Smooth muscle cell (in vitro differentiated cells): ENCODE results near the gene HTRA3. TPM values are rescaled to one million over a fixed set of nuclear protein-coding genes. Genes with fewer than 3 reads are reported as not detected.

Experiments used
- DNase-seq: peaks from one replicate; lab custom pipeline; 2025; ENCODE audit not compliant: unreplicated experiment; lab: John Stamatoyannopoulos, UW
- H2AFZ ChIP-seq: fragments of 200-600 bp; sonication (generic); 2 replicates; pipeline ENCODE4 v1.6.0; 2016; ENCODE audit warnings: antibody characterized with exemption, low read depth, mild to moderate bottlenecking
- H3F3A ChIP-seq: fragments of 200-600 bp; sonication (generic); 2 replicates; pipeline ENCODE4 v1.6.0; 2017; ENCODE audit warnings: antibody characterized with exemption, low read depth
- H3K27ac ChIP-seq: fragments of 200-600 bp; sonication (generic); 2 replicates; pipeline ENCODE4 v1.5.1; 2016; ENCODE audit warnings: low read depth, mild to moderate bottlenecking
- H3K27me3 ChIP-seq: fragments of 200-600 bp; sonication (generic); 2 replicates; pipeline ENCODE4 v1.6.1; 2016; ENCODE audit warnings: low read depth, mild to moderate bottlenecking
- H3K36me3 ChIP-seq: fragments of 200-600 bp; sonication (generic); 2 replicates; pipeline ENCODE4 v1.5.1; 2016; ENCODE audit warnings: low read depth
- H3K4me1 ChIP-seq: fragments of 200-600 bp; sonication (generic); 2 replicates; pipeline ENCODE4 v1.5.1; 2016; ENCODE audit warnings: low read depth
- H3K4me2 ChIP-seq: fragments of 200-600 bp; sonication (generic); 2 replicates; pipeline ENCODE4 v1.6.0; 2016; ENCODE audit warnings: mild to moderate bottlenecking
- H3K4me3 ChIP-seq: fragments of 200-600 bp; sonication (generic); 2 replicates; pipeline ENCODE4 v1.5.1; 2016; ENCODE audit warnings: mild to moderate bottlenecking
- H3K79me2 ChIP-seq: fragments of 200-600 bp; sonication (generic); 2 replicates; pipeline ENCODE4 v1.6.0; 2016; ENCODE audit warnings: low read depth, mild to moderate bottlenecking
- H3K9ac ChIP-seq: fragments of 200-600 bp; sonication (generic); 2 replicates; pipeline ENCODE4 v1.6.0; 2016; ENCODE audit warnings: low read depth
- H3K9me3 ChIP-seq: fragments of 200-600 bp; sonication (generic); replicated peaks from 2 replicates; pipeline ENCODE4 v1.5.1; 2016; ENCODE audit warnings: low read depth
- H4K20me1 ChIP-seq: fragments of 200-600 bp; sonication (generic); 2 replicates; pipeline ENCODE4 v1.6.0; 2016; ENCODE audit warnings: low read depth
- WGBS: methylation state at CpG from one replicate; pipeline ENCODE4 v1.1.7; 2016; ENCODE audit warnings: low lambda C conversion rate; 5-methylcytosine and 5-hydroxymethylcytosine counted together
- polyA plus RNA-seq: library from polyadenylated mRNA; unstranded; fragments of >200 nt; fragmentation: Nextera tagmentation; extraction: Ambion mirVana; gene quantifications from 2 replicates; pipeline ENCODE4 v1.2.1, GENCODE V29; 2016
- total RNA-seq: library from RNA; depleted of rRNA; stranded (reverse); fragments of >200 nt; gene quantifications from 2 replicates; pipeline ENCODE4 v1.2.3, GENCODE V29; 2014
- TF ChIP-seq, protein P1 (sequence below): fragments of 200-600 bp; sonication (generic); IDR thresholded peaks from 2 replicates; pipeline ENCODE4 v1.5.1; 2017; ENCODE audit warnings: borderline replicate concordance, mild to moderate bottlenecking, antibody characterized with exemption; ENCODE audit not compliant: insufficient read depth, poor library complexity, severe bottlenecking

The HTRA3 gene
- total and polyA plus RNA-seq, 2 experiments from 2014 or later: 77.7 to 227 TPM

DNA sequence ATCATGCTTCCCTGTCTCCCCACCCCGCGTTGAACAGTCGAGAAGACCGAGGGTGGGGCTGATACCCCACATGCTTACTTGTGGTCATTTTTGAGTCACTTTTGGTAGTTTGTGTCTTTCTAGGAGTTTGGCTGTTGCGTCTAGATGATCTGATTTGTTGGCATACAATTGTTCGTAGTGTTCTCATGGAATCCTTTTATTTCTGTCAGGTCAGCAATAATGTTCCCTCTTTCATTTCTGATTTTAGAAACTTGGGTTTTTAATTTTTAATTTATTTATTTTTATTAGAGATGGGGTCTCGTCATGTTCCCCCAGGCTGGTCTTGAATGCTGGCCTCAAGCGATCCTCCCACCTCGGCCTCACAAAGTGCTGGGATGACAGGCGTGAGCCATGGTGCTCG lies 39.5 kb upstream of the HTRA3 start:
- H2AFZ ChIP-seq: no peak overlapping the region
- H3F3A ChIP-seq: no peaks in the 10 kb centered on the region
- no peak overlapping the region for H3K4me2 ChIP-seq
- no peaks in the 10 kb centered on the region for H3K36me3 ChIP-seq
- no peaks in the 10 kb centered on the region for H4K20me1 ChIP-seq
- H3K9ac ChIP-seq: no peak overlapping the region
- H3K9me3 ChIP-seq: no peaks in the 10 kb centered on the region
- H3K4me3 ChIP-seq: no peak overlapping the region
- TF ChIP-seq, protein P1, sequence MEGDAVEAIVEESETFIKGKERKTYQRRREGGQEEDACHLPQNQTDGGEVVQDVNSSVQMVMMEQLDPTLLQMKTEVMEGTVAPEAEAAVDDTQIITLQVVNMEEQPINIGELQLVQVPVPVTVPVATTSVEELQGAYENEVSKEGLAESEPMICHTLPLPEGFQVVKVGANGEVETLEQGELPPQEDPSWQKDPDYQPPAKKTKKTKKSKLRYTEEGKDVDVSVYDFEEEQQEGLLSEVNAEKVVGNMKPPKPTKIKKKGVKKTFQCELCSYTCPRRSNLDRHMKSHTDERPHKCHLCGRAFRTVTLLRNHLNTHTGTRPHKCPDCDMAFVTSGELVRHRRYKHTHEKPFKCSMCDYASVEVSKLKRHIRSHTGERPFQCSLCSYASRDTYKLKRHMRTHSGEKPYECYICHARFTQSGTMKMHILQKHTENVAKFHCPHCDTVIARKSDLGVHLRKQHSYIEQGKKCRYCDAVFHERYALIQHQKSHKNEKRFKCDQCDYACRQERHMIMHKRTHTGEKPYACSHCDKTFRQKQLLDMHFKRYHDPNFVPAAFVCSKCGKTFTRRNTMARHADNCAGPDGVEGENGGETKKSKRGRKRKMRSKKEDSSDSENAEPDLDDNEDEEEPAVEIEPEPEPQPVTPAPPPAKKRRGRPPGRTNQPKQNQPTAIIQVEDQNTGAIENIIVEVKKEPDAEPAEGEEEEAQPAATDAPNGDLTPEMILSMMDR: no peak
- H3K4me1 ChIP-seq: peaks cover 12% of the 10 kb centered on the region
- H3K79me2 ChIP-seq: no peaks in the 10 kb centered on the region
- no peak overlapping the region for H3K27ac ChIP-seq
- WGBS: 95% methylated on average over 11 of the region's 11 CpGs
- DNase-seq: no peak
- no peaks in the 10 kb centered on the region for H3K27me3 ChIP-seq

DNA sequence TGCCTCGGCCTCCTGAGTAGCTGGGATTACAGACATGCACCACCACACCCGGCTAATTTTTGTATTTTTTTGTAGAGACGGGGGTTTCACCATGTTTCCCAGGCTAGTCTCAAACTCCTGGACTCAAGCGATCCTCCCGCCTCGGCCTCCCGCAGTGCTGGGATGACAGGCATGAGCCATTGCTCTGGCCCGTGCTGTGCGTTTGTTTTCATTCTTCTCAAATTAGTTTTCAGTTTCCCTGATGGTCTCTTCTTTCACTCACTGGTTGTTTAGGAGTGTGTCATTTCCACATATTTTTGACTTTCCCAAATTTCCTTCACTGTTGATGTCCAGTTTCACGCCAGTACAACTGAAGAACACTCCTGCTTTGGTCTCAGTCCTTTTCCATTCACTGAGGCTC lies 38.7 kb upstream of the HTRA3 start:
- Histone ChIP-seq H3K4me1 (peaks cover 6% of the 10 kb centered on the region), H3K27me3 (no peaks in the 10 kb centered on the region), H3F3A (no peaks in the 10 kb centered on the region), H3K79me2 (no peaks in the 10 kb centered on the region), H2AFZ (no peak overlapping the region), H3K9ac (no peak overlapping the region), H4K20me1 (no peaks in the 10 kb centered on the region), H3K27ac (no peak overlapping the region), H3K36me3 (no peaks in the 10 kb centered on the region), H3K9me3 (no peaks in the 10 kb centered on the region), H3K4me3 (no peak overlapping the region), H3K4me2 (no peak overlapping the region)
- TF ChIP-seq, protein P1: no peak
- no peak for DNase-seq
- WGBS: 95% methylated on average over 10 of the region's 10 CpGs

DNA sequence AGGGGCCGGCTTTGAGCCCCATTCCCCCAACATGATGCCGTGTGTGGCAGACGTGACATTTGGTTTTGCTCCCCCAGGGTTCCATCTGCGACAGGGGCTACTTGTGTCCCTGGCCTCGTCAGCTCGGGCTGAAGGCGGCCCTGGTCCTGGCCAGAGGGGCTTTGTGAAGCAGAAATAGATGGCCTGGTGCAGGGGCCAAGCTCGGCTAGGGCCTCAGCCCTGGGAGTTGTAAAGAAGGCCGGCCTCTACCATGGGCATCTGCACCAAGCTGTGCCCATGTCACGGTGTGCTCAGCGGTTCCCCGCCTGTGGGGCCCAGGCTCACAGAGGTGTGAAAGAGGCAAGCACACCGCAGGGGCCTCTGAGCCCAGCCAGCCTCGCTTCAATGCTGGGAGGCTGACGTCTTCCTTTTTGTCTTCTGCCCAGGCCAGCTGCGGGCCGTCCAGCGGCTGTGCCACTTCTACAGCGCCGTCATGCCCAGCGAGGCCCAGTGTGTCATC lies 38.0 kb upstream of the HTRA3 start:
- Histone ChIP-seq H3K79me2 (no peaks in the 10 kb centered on the region), H3K36me3 (no peaks in the 10 kb centered on the region), H3K4me1 (no peaks in the 10 kb centered on the region), H3K27me3 (no peaks in the 10 kb centered on the region), H3K4me2 (no peak overlapping the region), H3K9me3 (no peaks in the 10 kb centered on the region), H3F3A (no peaks in the 10 kb centered on the region), H3K27ac (no peak overlapping the region), H4K20me1 (no peaks in the 10 kb centered on the region), H2AFZ (no peak overlapping the region), H3K9ac (no peak overlapping the region), H3K4me3 (no peak overlapping the region)
- DNase-seq: no peak
- TF ChIP-seq, protein P1: no peak
- 92% methylated on average over 21 of the region's 21 CpGs for WGBS

DNA sequence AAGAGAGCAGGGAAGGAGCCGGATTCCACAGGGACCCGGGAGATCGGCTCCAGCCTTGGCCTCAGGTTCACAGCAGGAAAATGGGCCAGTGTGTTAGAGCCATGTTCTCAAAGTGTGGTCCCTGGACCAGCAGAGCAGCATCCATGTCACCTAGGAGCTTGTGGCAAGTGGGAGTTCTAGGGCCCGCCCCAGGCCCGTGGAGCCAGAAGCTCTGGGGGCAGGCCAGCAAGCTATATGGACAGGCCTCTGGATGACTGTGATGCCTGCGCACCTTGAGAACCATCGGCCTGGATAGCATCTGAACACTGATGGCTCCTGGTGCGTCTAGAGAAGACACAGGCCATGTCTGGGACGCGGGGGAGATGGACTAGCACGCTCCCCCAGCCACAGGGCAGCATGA lies 36.8 kb upstream of the HTRA3 start:
- WGBS: 97% methylated on average over 9 of the region's 11 CpGs
- no peak for DNase-seq
- Histone ChIP-seq H3K79me2 (no peaks in the 10 kb centered on the region), H3K9ac (no peak overlapping the region), H3K4me1 (no peaks in the 10 kb centered on the region), H3K27me3 (no peaks in the 10 kb centered on the region), H3K9me3 (no peaks in the 10 kb centered on the region), H3F3A (no peaks in the 10 kb centered on the region), H4K20me1 (no peaks in the 10 kb centered on the region), H3K27ac (no peak overlapping the region), H3K36me3 (no peaks in the 10 kb centered on the region), H3K4me2 (no peak overlapping the region), H3K4me3 (no peak overlapping the region), H2AFZ (no peak overlapping the region)
- TF ChIP-seq, protein P1: no peak
